Prostate gland (tissue), 2 donors: Measurements from ENCODE around the gene PYCR2.

Experiments
- CTCF ChIP-seq, 4 experiments: fragments of 200-600 bp in 2 of 4; fragments of 450-650 bp in 2 of 4; sonication (generic) in 2 of 4; IDR thresholded peaks; 1 replicate in 3 of 4; 2 replicates in 1 of 4; pipeline ENCODE4 v1.5.1; 2016 to 2019; ENCODE audit warnings: antibody characterized with exemption in 4 of 4, mild to moderate bottlenecking in 2 of 4, moderate library complexity in 2 of 4
- POLR2AphosphoS5 ChIP-seq: sonication (generic); formaldehyde crosslinking; IDR thresholded peaks from one replicate; pipeline ENCODE4 v1.6.1; 2017; ENCODE audit warnings: antibody characterized with exemption

GRCh38 chr1:225940385-225941151 is 16.5 kb upstream of the PYCR2 start:
- TF ChIP-seq CTCF (IDR thresholded peaks at IDR 0.05) (no peak), POLR2AphosphoS5 (no peak)
